Panc1 (cell line): Measurements from ENCODE around the gene GUCY1B1. TPM values are rescaled to one million over a fixed set of nuclear protein-coding genes. Genes with fewer than 3 reads are reported as not detected.

ENCODE experiments used
- ATAC-seq: fragments of 200-7000 bp; cut with Tn5 transposase; 2 replicates; pipeline ENCODE4 v1.9.1; 2020; ENCODE audit warnings: mild to moderate bottlenecking, moderate library complexity
- BruUV-seq: library from RNA; stranded (reverse); fragments of 400-500 nt; replicated peaks from 2 replicates; lab custom pipeline; 2021; lab: Mats Ljungman, UMichigan
- CTCF ChIA-PET: fragments of 300-600 bp; sonication (Branson Sonifier 250); formaldehyde crosslinking; loops from one replicate; lab custom pipeline; 2022; ENCODE audit warnings: antibody characterized with exemption; lab: Charles Lee
- POLR2A ChIA-PET: fragments of 300-600 bp; sonication (Branson Sonifier 250); formaldehyde crosslinking; loops from one replicate; lab custom pipeline; 2022; ENCODE audit warnings: antibody characterized with exemption; lab: Charles Lee
- DNase-seq: peaks from one replicate; pipeline ENCODE4 v3.0.0-alpha.2; 2010; ENCODE audit warnings: low read depth, low spot score
- H3K27ac ChIP-seq: 2 replicates; pipeline ENCODE4 v1.5.1; 2011; ENCODE audit warnings: mild to moderate bottlenecking, low read length, inconsistent platforms
- H3K27me3 ChIP-seq: fragments of 200-500 bp; sonication (Bioruptor generic); 2 replicates; pipeline ENCODE4 v1.6.0; 2014; ENCODE audit warnings: low read length, inconsistent platforms; ENCODE audit not compliant: control insufficient read depth, insufficient read depth
- H3K36me3 ChIP-seq: fragments of 200-500 bp; sonication (Bioruptor generic); 2 replicates; pipeline ENCODE4 v1.5.1; 2014; ENCODE audit warnings: inconsistent platforms, mild to moderate bottlenecking, low read length, moderate library complexity; ENCODE audit not compliant: control insufficient read depth, insufficient read depth
- H3K4me1 ChIP-seq: 2 replicates; pipeline ENCODE4 v1.5.1; 2011; ENCODE audit warnings: inconsistent platforms, mild to moderate bottlenecking, low read length, moderate library complexity; ENCODE audit not compliant: control insufficient read depth, insufficient read depth
- H3K4me3 ChIP-seq, 2 experiments: 2 replicates each; pipeline ENCODE4 v1.5.1; 2011 to 2012; ENCODE audit warnings: low read depth in 2 of 2, low read length in 2 of 2, mild to moderate bottlenecking in 2 of 2, inconsistent platforms in 1 of 2, moderate library complexity in 1 of 2
- H3K9me3 ChIP-seq: fragments of 200-500 bp; sonication (Bioruptor generic); 2 replicates; pipeline ENCODE4 v1.5.1; 2014; ENCODE audit warnings: low read depth, mild to moderate bottlenecking, inconsistent platforms, low read length, moderate library complexity; ENCODE audit not compliant: control insufficient read depth, insufficient read depth
- CTCF ChIP-seq: fragments of 450-650 bp; IDR thresholded peaks from 2 replicates; pipeline ENCODE4 v1.5.1; 2017; ENCODE audit warnings: mild to moderate bottlenecking
- POLR2AphosphoS5 ChIP-seq: IDR thresholded peaks from 2 replicates; pipeline ENCODE4 v1.6.1; 2012; ENCODE audit warnings: mild to moderate bottlenecking, low read depth, low read length, moderate library complexity
- REST ChIP-seq, 2 experiments: IDR thresholded peaks; 2 replicates each; pipeline ENCODE4 v1.6.1; 2011 to 2012; ENCODE audit warnings: low read depth in 2 of 2, control low read depth in 1 of 2, low read length in 1 of 2, mild to moderate bottlenecking in 1 of 2, moderate library complexity in 1 of 2; ENCODE audit not compliant: insufficient read depth in 1 of 2
- SIN3A ChIP-seq: IDR thresholded peaks from 2 replicates; pipeline ENCODE4 v1.6.1; 2012; ENCODE audit warnings: low read depth, mild to moderate bottlenecking, low read length, moderate library complexity, borderline replicate concordance; ENCODE audit not compliant: insufficient read depth
- TCF7L2 ChIP-seq: IDR thresholded peaks from 2 replicates; pipeline ENCODE4 v1.6.1; 2011; ENCODE audit warnings: mild to moderate bottlenecking, low read depth, low read length, inconsistent platforms
- in situ Hi-C: cut with HindIII; loops from 2 replicates; pipeline ENCODE4 v1.10.0; 2016; ENCODE audit warnings: low sequenced_read_pairs, low pct_unique_long_range_greater_than_20kb
- intact Hi-C: fragments of 100-400 bp; cut with micrococcal nuclease; formaldehyde crosslinking; loops from one replicate; pipeline ENCODE4 v1.10.0; 2022; ENCODE audit not compliant: unreplicated experiment
- total RNA-seq: library from RNA; stranded (reverse); gene quantifications from one replicate; pipeline ENCODE4 v1.2.1, GENCODE V29; 2021; ENCODE audit not compliant: unreplicated experiment

The GUCY1B1 gene
- total RNA-seq, 1 experiment from 2014 or later = 0.36 TPM

GRCh38 chr4:155735496-155735895 is 23.3 kb upstream of the GUCY1B1 start:
- intact Hi-C loops = no loop called here
- ATAC-seq = no peak
- BruUV-seq = no TSS peak

GRCh38 chr4:155738548-155738947 is 20.3 kb upstream of the GUCY1B1 start:
- ATAC-seq (no peak), DNase-seq (no peak)
- no peak for TF ChIP-seq POLR2AphosphoS5
- TF ChIP-seq CTCF = no peak
- TF ChIP-seq REST (IDR thresholded peaks at IDR 0.05; ENCODE audit: insufficient read depth in 1 of 2, low read depth in 2 of 2, low read length in 1 of 2) = no peak
- TF ChIP-seq TCF7L2 = no peak
- no peak for TF ChIP-seq SIN3A
- in situ Hi-C loops (no loop called here), intact Hi-C loops (no loop called here)
- Histone ChIP-seq H3K27ac (no peak overlapping the region), H3K4me3 (no peak overlapping the region), H3K27me3 (no peaks in the 10 kb centered on the region), H3K4me1 (no peaks in the 10 kb centered on the region), H3K36me3 (no peaks in the 10 kb centered on the region), H3K9me3 (no peaks in the 10 kb centered on the region)
- ChIA-PET CTCF (no interaction called here), POLR2A (no interaction called here)
- BruUV-seq = no TSS peak

More at GRCh38 chr4:155735496-155735895, 23.3 kb upstream of the GUCY1B1 start:
- Histone ChIP-seq H3K9me3 (no peaks in the 10 kb centered on the region), H3K4me1 (no peaks in the 10 kb centered on the region), H3K36me3 (no peaks in the 10 kb centered on the region), H3K4me3 (no peak overlapping the region), H3K27ac (no peak overlapping the region), H3K27me3 (no peaks in the 10 kb centered on the region)
- in situ Hi-C loops = no loop called here
- ChIA-PET CTCF (no interaction called here), POLR2A (no interaction called here)
- no peak for DNase-seq
- TF ChIP-seq CTCF (no peak), POLR2AphosphoS5 (no peak)
